Heart left ventricle (tissue), 13 donors: ENCODE measurements around the gene ASIC1.

Experiments used
- CTCF ChIP-seq, 12 donors: fragments of 200-600 bp; sonication (generic) in 4 of 12; IDR thresholded peaks; one replicate each; pipeline versions ENCODE4 v1.5.0 to v1.8.0; 2018 to 2022; ENCODE audit warnings: antibody characterized with exemption in 12 of 12, mild to moderate bottlenecking in 5 of 12
- POLR2A ChIP-seq, 2 donors: fragments of 450-650 bp; IDR thresholded peaks; one replicate each; pipeline ENCODE4 v1.6.1; 2017; ENCODE audit warnings: antibody characterized with exemption in 2 of 2, mild to moderate bottlenecking in 2 of 2, moderate library complexity in 2 of 2
- donor health status: ischemic (EF 13 %, LVEDD 7.1; RV severe dilation, severe dysfunction).
- donor health status: DM: no; HTN: yes; CAD: no.
- donor health status: DM: no; HTN: no; CAD: no.
- donor health status: ischemic (EF 25% LVEDD 6.9; RV normal size, moderate dysfunction).
- donor health status: ischemic (EF 25% LVEDD 5.7; RV mildly dilated, moderate dysfunction).
- donor health status: ischemic (EF 35%, LVEDD 5.7; RV mildly dilated, moderate dysfunction).
- donor health status: nonischemic (EF 11% LVEDD 7.7; RV severe dilation, severe dysfunction).
- donor health status: DM: yes; HTN: yes; CAD: no.
- donor health status: PGD.
- donor health status: ischemic (EF 29% LVEDD 5.4; RV normal size, mild dysfunction).
- donor health status: nonischemic (EF 23%, LVEDD 6.1; RV moderate dilation, normal function).

GRCh38 chr12:50121641-50122040 is 64.2 kb downstream of the ASIC1 start:
- TF ChIP-seq CTCF (IDR thresholded peaks at IDR 0.05) = no peak
- TF ChIP-seq POLR2A (IDR thresholded peaks at IDR 0.05) = no peak
